ENCODE data around the gene LGR6. TPM values are rescaled to one million over a fixed set of nuclear protein-coding genes. Genes with fewer than 3 reads are reported as not detected.

Gene LGR6
- total RNA-seq, 1 experiment from 2014 or later = not detected

DNA sequence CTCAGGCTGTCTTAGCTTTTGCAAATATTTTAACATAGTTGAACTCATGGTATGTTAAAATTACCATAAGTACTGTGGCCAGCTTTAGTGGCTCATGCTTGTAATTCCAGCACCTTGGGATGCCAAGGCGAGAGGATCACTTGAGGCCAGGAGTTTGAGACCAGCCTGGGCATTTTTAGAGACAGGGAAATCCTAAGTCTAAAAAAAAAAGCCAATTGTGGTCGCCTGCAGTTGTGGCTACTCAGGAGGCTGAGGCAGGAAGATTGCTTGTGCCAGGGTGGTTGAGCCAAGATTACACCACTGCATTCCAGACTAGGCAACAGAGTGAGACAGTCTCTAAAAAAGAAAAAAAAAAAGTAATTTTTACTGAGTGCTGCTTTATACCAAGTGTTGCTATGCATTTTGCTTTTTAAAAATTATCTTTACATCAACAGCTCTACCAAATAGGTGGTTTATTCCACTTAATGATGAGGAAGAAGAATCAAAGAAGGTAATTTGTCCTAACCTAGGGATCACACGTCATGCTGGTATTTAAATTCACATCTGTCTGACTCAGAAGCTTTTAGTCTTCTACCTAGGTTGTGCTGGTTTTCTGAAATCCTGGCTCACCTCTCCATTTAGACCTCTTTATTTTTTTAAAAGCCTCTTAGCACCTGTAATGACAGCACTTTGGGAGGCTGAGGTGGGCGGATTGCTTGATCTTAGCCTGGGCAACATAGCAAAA lies 171.7 kb downstream of the LGR6 start:
- DNase-seq (ENCODE audit: low read depth) = no peak

DNA sequence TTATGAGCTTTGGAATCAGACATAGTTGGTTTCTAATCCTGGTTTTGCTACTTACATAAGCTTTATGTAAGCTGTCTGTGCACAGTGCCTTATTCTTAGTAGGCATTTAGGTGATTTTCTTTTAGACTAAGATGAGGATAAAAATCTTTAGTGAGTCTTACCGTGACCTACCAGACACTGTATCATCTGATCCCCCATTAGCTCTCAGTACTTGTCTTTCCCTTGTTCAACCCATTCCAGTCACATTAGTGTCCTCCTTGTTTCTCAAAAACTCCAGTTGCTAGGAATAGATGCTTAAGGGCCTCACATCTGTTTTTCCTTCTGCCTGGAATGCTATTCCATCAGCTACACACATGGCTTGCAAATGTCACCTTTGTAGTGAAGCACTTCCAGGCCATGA lies 173.7 kb downstream of the LGR6 start:
- DNase-seq (ENCODE audit: low read depth) = no peak
- in situ Hi-C loops (cut with HindIII; ENCODE audit: low pct_unique_long_range_greater_than_20kb, low sequenced_read_pairs) = no loop called here

More for the DNA sequence above, 171.7 kb downstream of the LGR6 start:
- in situ Hi-C loops (cut with HindIII; ENCODE audit: low pct_unique_long_range_greater_than_20kb, low sequenced_read_pairs) = no loop called here

Other genes starting within 250 kb of the LGR6 start
- gene LMOD1, start 247.3 kb upstream of the LGR6 start, total RNA-seq (2014; rRNA removed; shearing (Covaris generic); ENCODE audit: low replicate concordance) = not detected in 2 replicates
- 48.8 and 56.4 TPM in 2 replicates for gene TIMM17A, start 238.3 kb upstream of the LGR6 start, total RNA-seq (2014; rRNA removed; shearing (Covaris generic); ENCODE audit: low replicate concordance)
- gene RNPEP, start 211.2 kb upstream of the LGR6 start, total RNA-seq (2014; rRNA removed; shearing (Covaris generic); ENCODE audit: low replicate concordance) = 139 and 146 TPM in 2 replicates
- gene ELF3, start 183.2 kb upstream of the LGR6 start, total RNA-seq (2014; rRNA removed; shearing (Covaris generic); ENCODE audit: low replicate concordance) = 251 and 255 TPM in 2 replicates
- not detected in 2 replicates for gene GPR37L1, start 70.9 kb upstream of the LGR6 start, total RNA-seq (2014; rRNA removed; shearing (Covaris generic); ENCODE audit: low replicate concordance)
- 16.9 and 23.9 TPM in 2 replicates for gene ARL8A, start 49.1 kb upstream of the LGR6 start, total RNA-seq (2014; rRNA removed; shearing (Covaris generic); ENCODE audit: low replicate concordance)
- gene PTPN7, start 33.2 kb upstream of the LGR6 start, total RNA-seq (2014; rRNA removed; shearing (Covaris generic); ENCODE audit: low replicate concordance) = not detected in 2 replicates
- 135 and 136 TPM in 2 replicates for gene UBE2T, start 148.1 kb downstream of the LGR6 start, total RNA-seq (2014; rRNA removed; shearing (Covaris generic); ENCODE audit: low replicate concordance)
- 2.8 and 14.8 TPM in 2 replicates for gene PPP1R12B, start 154.9 kb downstream of the LGR6 start, total RNA-seq (2014; rRNA removed; shearing (Covaris generic); ENCODE audit: low replicate concordance)

All from Caki2 (cell line).